ENCODE results near the gene PCOLCE2.
A peak's percentile ranks its signal among the peaks of the same experiment; 100 is the strongest.

The PCOLCE2 gene

GRCh38 chr3:142929890-142930289 lies 41.0 kb upstream of the PCOLCE2 start:
- no peak for DNase-seq (ENCODE audit: extremely low read depth, low read depth)
- TF ChIP-seq CTCF (IDR thresholded peaks at IDR 0.05; ENCODE audit: low read depth, low read length), result no peak

- TF ChIP-seq CTCF (IDR thresholded peaks at IDR 0.05; ENCODE audit: low read depth, low read length), result peak; percentile 43
- peak; percentile 2 for DNase-seq (ENCODE audit: extremely low read depth, low read depth)
These were observed 40.2 kb upstream of the PCOLCE2 start for GRCh38 chr3:142929109-142929508.

- no peak for TF ChIP-seq CTCF (IDR thresholded peaks at IDR 0.05; ENCODE audit: low read depth, low read length)
- no peak for DNase-seq (ENCODE audit: extremely low read depth, low read depth)
These were observed 37.6 kb upstream of the PCOLCE2 start for GRCh38 chr3:142926368-142926944.

- DNase-seq (ENCODE audit: extremely low read depth, low read depth), result no peak
- no peak for TF ChIP-seq CTCF (IDR thresholded peaks at IDR 0.05; ENCODE audit: low read depth, low read length)
These were observed 36.3 kb upstream of the PCOLCE2 start for GRCh38 chr3:142925140-142925539.

DNA sequence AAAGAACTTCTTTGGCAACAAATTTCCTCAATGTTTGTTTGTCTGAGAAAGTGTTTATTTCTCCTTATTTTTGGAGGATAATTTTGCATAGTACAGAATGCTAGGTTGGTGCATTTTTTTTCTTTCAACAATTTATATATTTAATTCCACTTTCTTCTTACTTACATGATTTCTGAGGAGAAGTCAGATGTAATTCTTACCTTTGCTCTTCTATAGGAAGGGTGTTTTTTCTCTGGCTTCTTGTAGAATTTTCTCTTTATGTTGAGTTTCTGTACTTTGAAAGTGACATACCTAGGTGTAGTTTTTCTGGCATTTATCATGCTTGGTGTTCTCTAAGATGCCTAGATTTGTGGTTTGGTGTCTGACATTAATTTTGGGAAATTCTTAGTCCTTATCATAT lies 34.8 kb upstream of the PCOLCE2 start:
- no peak for TF ChIP-seq CTCF (IDR thresholded peaks at IDR 0.05; ENCODE audit: low read depth, low read length)
- DNase-seq (ENCODE audit: extremely low read depth, low read depth), result no peak

GRCh38 chr3:142916605-142917004 lies 27.7 kb upstream of the PCOLCE2 start:
- TF ChIP-seq CTCF (IDR thresholded peaks at IDR 0.05; ENCODE audit: low read depth, low read length), result no peak
- DNase-seq (ENCODE audit: extremely low read depth, low read depth), result no peak

DNA sequence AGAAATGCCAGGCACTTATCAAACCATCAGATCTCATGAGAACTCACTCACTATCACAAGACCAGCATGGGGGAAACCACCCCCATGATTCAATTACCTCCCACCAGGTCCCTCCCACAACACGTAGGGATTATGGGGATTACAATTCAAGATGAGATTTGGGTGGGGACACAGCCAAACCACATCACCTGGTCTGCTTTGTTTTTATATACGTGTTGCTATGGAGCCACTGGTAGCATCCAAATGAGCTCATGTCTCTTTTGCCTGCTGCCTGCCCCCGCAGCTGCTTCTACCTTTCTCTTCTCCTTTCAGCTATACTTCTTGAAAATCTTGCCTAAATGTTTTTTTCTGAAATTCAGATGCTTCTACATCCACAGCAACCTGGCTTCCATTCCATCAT lies 26.8 kb upstream of the PCOLCE2 start:
- no peak for TF ChIP-seq CTCF (IDR thresholded peaks at IDR 0.05; ENCODE audit: low read depth, low read length)
- DNase-seq (ENCODE audit: extremely low read depth, low read depth), result no peak

Data from AG09319 (cell line).